Adrenal gland (tissue), 5 donors: ENCODE data around the gene NECAB3.

Source experiments
- POLR2A ChIP-seq, 2 donors: fragments of 450-650 bp; IDR thresholded peaks; one replicate each; pipeline ENCODE4 v1.6.1; 2017; ENCODE audit warnings: antibody characterized with exemption in 2 of 2, mild to moderate bottlenecking in 2 of 2, moderate library complexity in 1 of 2
- TF ChIP-seq, protein P1 (sequence below), 6 experiments: fragments of 450-650 bp in 4 of 6; fragments of 200-600 bp in 2 of 6; sonication (generic) in 1 of 6; IDR thresholded peaks; 1 replicate in 5 of 6; 2 replicates in 1 of 6; pipeline versions ENCODE4 v1.5.1 to v1.8.0; 2016 to 2021; ENCODE audit warnings: antibody characterized with exemption in 6 of 6, mild to moderate bottlenecking in 2 of 6, moderate library complexity in 1 of 6
- donor health status: DM: no; HTN: no; CAD: no.

DNA sequence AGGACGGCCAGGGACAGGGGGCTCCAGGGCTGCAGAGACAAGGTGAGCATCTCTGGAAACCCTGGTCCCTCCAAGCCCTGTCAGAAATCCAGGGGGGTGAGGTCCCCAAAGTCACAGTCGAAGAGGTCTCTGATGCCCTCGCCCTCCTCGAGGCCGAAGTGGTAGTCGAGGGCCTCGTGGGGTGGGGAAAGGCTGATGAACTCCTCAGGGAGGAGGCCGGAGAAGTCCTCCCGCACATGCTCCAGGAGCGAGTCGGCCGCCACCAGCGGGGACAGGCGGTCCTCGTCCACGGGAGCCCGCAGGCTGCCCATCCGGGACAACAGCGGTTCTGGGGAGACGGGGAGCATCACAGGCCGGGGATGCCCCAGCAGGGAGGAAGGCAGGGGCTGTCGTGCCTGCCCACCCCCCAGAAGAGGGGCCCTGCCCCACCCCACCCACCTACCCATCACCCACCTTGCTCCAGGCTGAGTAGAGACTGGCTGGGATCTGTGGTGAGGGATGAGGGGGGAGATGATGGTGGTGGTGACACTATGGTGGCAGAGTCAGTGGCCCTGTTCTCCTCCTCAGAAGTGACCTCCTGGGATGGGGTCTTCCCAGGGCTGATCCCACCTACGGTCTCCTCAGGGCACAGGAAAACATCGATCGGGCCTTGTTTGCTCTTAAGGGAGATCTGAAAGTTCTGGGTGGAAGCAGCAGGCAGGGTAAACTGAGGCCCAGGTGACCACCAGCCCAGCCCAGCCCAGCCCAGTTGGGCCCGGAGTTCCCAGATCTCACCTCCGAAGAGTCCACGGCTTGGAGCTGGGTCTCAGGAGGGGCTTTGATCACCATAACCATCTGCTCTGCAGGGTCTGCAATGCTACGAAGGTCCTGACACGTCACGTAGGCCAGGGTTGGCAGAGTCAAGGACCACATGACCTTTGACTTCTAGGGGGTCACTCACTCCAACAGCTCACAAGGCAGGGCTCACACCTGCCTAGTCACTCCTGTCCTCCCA is 2.7 kb upstream of the NECAB3 start:
- TF ChIP-seq, protein P1, sequence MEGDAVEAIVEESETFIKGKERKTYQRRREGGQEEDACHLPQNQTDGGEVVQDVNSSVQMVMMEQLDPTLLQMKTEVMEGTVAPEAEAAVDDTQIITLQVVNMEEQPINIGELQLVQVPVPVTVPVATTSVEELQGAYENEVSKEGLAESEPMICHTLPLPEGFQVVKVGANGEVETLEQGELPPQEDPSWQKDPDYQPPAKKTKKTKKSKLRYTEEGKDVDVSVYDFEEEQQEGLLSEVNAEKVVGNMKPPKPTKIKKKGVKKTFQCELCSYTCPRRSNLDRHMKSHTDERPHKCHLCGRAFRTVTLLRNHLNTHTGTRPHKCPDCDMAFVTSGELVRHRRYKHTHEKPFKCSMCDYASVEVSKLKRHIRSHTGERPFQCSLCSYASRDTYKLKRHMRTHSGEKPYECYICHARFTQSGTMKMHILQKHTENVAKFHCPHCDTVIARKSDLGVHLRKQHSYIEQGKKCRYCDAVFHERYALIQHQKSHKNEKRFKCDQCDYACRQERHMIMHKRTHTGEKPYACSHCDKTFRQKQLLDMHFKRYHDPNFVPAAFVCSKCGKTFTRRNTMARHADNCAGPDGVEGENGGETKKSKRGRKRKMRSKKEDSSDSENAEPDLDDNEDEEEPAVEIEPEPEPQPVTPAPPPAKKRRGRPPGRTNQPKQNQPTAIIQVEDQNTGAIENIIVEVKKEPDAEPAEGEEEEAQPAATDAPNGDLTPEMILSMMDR (IDR thresholded peaks at IDR 0.05): no peak
- TF ChIP-seq POLR2A (IDR thresholded peaks at IDR 0.05): no peak
